OCI-M1 (cell line): ENCODE data around the gene SYTL3.
"Not testable (repeated sequence)": the region's sequence is repeated elsewhere in the genome, so short reads cannot be mapped to it uniquely, and the experiment has no call there.

Source experiments
- DNase-seq: peaks from one replicate; lab custom pipeline; 2025; lab: John Stamatoyannopoulos, UW

The SYTL3 gene

DNA sequence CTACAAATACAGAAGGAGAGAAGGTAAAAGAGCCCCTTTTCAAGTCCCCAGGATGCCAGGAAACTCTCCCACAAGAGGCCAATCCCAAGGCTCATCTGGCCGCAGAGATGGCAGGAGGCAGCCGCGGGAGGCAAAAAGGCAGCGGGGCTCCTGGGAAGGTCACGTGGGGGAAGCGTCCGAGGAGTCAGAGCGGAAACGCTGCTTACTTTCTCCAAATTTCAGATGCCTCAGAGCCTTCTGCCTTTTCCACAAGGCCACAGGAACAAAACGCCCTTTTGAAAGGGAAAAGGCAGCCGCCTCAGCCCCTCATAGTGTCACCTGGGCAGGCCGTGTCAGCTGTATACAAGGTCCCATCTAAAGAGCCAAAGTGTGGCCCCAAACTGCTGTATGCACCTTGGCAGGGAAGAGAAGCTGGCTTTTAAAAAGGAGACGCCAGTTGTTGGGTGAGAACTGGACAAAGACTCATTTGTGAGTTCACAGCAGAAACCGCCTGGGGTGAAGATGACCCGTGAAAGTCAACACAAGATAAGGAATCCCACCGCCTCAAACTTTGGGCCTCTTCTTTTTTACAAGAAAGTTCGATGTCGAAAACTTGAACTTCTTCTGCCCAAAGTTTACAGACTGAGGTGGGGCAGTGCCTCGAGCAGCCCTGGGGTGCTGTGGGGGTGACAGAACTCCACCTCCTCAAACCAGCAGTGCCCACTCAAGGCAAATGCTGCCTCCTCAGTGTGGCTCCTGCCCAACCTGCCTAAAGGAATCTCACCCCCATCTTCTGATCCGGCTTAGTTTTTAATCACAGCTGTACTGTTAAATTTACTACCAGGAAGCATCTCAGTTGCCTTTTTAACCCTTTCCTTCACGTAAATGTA lies 124.0 kb downstream of the SYTL3 start:
- no peak for DNase-seq

DNA sequence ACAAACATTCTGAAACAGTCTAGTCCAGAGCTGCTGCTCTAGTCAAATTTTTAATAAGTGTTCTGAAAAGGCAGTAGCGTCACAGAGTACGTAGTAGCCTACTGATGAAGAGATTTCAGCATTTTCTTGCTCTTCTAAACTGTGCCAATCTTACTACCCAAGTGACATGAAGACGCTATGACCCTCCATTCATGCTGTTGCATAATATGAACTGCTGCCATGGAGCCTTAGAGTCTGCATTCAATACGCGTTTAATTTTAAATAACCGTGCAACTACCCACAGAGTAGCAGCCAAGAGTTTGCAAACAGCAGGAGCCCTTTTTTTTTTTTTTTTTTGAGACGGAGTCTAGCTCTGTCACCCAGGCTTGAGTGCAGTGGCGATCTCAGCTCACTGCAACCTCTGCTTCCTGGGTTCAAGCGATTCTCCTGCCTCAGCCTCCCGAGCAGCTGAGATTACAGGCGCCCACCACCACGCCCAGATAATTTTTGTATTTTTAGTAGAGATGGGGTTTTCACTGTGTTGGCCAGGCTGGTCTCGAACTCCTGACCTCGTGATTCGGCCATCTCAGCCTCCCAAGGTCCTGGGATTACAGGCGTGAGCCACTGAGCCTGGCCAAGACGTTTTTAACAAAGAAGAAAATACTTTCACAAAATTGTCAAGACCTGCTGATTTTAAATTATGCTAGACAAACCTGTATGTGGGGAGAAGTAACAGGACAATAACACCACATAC lies 125.0 kb downstream of the SYTL3 start:
- no peak for DNase-seq

- DNase-seq: no peak
These were observed 126.0 kb downstream of the SYTL3 start for GRCh38 chr6:158775832-158776231.

GRCh38 chr6:158776737-158777136 lies 126.9 kb downstream of the SYTL3 start:
- DNase-seq: no peak

DNA sequence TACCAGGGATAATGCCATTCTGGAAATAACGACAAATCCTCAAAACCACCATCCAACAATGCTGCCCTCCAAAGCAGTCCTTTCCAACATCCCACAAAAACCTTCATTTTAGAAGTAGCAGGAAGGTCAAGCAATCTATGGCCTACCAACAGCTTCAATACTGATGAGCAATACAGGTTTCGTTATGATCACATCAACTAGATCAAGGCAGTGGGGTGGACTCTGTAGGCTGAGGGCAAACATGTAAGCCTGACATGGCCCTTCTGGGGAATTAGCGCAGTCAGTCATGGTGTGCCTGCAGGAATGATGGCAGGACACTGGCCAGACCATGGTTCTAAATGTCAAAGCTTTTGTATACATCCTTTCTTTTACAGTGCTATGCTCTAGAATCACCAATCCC lies 127.7 kb downstream of the SYTL3 start:
- no peak for DNase-seq

GRCh38 chr6:158778005-158778527 lies 128.2 kb downstream of the SYTL3 start:
- no peak for DNase-seq

DNA sequence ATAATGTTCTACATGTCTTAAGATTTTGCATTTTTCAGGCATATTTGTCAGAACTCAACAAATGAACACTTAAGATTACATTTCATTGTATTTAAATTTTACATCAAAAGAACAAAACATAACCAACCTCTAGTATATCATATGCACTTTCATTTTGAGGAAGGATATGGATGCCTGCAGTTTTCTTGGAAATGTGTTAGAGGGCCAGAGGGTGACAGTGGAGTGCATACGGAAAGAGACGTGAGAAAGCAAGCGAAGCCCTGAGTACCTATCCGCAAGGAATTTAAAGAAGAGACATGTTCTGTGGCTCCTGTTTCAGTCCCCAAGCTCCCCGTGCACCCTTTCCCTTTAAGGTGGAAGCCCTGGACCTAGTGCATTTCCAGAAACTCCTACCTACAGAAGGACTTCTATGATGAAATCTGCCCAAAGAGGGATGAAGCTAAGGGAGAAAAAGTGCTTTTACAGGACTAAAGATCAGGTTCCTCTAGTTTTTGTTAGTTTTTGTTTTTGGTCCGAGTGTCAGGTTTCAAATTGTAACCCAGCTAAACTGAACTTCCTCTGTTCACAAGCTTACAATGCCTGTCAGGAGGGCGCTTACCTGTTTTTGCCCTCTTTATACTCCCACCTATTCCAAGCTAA lies 130.5 kb downstream of the SYTL3 start:
- DNase-seq: no peak

GRCh38 chr6:158780988-158781691 lies 131.3 kb downstream of the SYTL3 start:
- DNase-seq: no peak

GRCh38 chr6:158781692-158782373 lies 132.0 kb downstream of the SYTL3 start:
- no peak for DNase-seq

DNA sequence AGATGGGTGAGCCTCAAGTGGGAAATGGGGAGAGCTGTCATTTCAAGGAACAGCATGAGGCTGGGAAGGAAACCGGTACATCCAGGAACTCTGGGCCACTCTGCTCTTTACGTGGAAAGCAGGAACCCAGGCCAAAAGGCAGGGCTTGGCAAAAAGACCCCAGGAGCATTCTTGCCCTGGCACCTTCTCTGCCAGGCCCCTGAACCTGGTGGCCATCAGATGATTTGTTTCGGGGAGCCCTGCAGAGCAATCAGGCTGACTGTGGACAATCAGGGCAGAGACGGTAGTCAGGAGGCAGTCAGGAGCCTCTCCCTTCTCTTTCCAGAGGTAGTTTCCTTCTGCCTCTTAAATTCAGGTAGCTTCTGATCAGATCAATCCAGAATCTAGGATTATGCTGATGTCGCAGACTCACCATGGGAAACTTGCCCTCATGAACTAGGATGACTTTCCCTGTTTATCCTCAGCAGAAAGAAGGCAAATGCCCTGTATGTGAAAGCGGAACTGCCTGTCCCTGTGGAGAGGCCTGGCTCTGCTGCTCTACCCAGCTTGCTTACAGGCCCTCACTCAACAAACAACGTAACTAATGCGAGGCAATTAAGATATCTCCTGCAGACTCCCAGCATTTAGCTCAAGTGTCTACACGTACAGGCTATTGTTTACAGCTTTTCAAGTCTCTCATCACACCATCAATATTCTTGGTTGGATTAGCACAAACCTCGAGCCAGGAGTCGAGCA lies 132.7 kb downstream of the SYTL3 start:
- no peak for DNase-seq

DNA sequence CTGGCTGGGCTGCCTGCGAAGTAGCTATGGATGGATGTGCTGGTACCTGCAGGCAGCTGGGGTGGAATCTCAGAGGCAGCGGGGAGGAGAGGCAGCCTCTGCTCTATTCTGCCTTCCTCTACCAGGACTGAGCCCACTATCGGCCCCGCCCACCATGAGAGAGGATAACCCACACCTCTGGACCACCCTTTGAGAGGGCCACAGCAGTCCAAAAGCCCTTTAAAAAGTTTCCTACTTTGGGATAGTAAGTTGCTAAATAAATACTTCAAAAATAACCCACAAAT lies 133.3 kb downstream of the SYTL3 start:
- DNase-seq: no peak

- DNase-seq: no peak
These were observed 134.0 kb downstream of the SYTL3 start for GRCh38 chr6:158783851-158784250.

- no peak for DNase-seq
These were observed 134.7 kb downstream of the SYTL3 start for GRCh38 chr6:158784505-158784904.

GRCh38 chr6:158785036-158785435 lies 135.2 kb downstream of the SYTL3 start:
- DNase-seq: no peak

DNA sequence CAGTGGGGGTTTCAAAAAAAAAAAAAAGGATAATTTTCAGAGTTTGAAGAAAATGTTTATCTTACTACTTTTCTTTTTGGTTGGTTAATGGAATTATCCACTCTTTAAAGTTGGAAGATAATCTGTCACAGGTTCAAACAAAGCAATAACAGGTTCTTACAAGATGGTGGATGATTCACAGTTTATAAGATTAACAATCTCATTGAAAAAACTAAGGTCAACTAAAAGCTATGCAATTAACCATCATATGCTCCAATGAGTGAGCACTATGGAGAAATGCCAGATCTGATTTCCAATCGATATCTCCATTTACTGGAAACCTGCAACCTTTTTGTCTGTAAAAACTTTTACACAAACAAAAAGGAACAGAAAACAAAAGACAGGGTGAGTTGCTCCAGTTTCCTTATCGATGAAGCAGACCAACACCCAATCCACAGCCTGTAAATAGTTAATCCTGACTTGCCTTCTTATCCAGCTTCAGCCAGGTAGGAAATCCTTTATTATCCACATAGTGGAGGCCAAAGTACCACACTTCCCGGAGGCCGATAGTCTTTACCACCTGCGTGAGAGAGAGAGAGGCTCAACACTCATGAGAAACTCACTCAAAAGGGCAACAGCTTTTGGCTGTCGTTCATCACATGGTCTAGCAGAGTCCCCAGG lies 136.9 kb downstream of the SYTL3 start:
- DNase-seq: no peak

DNA sequence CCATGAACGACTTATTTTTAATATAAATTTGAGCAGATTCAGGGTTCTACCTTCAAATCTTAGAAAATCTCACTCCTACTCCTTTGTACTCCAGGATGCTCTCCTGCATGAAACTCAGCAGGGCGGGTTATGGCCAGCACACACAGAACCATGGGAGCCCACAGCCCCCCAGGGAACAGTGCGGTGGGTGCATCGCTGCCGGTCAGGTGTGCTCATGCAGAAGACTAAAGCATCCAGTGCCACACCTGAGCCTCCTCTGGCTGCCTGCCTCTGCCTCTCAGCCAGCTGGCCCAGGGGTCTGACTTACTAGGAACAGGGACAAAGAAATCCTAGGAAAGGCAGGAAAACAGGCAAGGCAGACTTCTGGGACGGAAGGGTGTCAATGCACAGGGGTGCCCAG lies 137.5 kb downstream of the SYTL3 start:
- no peak for DNase-seq

DNA sequence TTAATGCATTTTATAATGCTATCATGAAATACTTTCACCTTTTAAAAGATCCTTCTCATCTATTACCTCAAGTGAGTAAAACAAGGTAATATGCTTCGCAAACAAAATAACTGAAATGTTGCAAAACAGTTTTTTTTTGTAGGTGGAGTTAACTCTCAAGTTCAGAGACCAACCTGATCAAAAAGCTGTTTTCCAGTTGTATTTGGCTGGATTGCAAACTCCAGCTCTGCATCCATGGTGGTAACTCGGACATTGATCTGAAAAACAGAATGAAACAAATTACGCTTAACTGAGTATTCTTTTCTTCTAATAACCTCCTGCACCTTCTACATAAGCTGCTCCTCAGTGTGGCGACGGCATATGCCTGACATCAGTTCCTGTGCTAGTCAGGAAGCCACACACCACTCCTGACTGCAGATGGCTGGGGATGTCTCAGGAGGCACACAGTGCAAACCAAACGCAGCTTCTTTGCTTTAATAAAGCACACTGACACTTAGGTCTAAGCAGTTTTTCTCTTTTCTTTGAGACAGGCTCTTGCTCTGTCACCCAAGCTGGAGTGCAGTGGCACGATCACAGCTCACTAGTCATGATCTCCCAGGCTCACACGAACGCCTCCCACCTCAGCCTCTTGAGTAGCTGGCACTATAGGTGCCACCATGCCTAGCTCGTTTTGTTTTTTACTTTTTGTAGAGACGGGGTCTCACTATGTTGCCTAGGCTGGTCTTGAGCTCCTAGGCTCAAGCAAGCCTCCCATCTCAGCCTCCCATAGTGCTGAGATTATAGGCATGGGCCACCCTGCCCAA lies 139.5 kb downstream of the SYTL3 start:
- DNase-seq: no peak

- no peak for DNase-seq
These were observed 141.5 kb downstream of the SYTL3 start for GRCh38 chr6:158791274-158791855.

DNA sequence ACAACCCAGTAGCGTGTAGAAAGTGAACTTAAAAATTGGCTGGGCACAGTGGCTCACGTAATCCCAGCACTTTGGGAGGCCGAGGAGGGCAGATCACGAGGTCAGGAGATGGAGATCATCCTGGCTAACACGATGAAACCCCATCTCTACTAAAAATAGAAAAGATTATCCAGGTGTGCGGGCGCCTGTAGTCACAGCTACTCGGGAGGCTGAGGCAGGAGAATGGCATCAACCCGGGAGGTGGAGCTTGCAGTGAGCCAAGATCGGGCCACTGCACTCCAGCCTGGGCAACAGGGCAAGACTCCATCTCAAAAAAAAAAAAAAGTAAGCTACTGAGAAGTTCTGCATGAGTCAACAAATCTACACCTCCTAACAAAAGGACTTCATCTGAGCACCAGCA lies 142.7 kb downstream of the SYTL3 start:
- DNase-seq: not testable (repeated sequence)
